Parietal lobe (tissue), 1 donor: ENCODE measurements around the gene EEF1AKMT1. TPM values are rescaled to one million over a fixed set of nuclear protein-coding genes. Genes with fewer than 3 reads are reported as not detected.

ENCODE experiments used
- total RNA-seq: library from RNA; depleted of rRNA; stranded (reverse); fragments of >200 nt; gene quantifications from one replicate; pipeline ENCODE4 v1.2.3, GENCODE V29; 2014

The EEF1AKMT1 gene, protein sequence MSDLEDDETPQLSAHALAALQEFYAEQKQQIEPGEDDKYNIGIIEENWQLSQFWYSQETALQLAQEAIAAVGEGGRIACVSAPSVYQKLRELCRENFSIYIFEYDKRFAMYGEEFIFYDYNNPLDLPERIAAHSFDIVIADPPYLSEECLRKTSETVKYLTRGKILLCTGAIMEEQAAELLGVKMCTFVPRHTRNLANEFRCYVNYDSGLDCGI
- total RNA-seq = 9.4 TPM

GRCh38 chr13:20773194-20774080 lies at the start of gene EEF1AKMT1:
Gene EEF1AKMT1 (minus strand): TSS chr13:20773961. CDS start chr13:20757598, 16,363 bp downstream.

DNA sequence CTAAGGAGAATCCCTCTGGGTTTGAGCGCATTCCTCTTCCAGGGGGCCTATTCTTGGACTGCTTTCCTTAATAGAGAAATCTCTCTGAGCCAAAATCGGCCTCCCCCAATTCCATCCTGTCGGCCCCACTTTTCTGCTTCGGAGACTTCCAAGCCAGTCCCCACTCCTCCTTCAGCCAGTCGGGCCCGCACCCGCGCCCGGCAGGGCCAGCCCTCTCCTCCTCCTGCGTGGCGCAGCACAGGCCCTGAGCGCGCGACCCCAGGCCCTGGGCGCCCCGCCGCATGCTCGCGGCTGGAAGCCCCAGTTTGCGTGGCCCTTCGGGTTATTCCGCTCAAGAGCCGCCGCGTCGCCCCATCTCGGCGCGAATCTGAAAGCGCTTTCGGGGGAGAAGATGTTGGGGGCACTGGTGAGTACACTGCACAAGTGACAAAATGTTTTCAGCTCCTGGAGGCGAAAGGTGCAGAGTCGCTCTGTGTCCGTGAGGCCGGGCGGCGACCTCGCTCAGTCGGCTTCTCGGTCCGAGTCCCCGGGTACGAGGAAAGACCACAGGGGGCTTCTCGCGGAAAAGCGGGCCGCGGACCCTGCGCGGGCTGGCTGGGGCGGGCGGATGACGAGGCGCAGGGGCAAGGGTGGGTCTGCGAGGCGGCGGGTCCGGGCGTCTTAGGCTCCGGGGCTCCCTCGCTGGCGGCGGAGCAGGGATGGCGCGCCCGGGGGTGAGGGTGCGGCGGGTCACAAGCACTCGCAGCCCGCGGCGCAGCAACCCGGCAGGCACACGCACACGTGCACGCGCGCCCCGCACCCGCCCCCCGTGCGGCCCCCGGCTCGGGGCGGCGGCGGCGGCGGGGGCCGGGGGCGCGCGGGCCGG lies 70.6 kb downstream of the EEF1AKMT1 start, which contains the start of gene IL17D:
Gene IL17D (plus strand): TSS at position 785 of the 865 bp plus-strand sequence. CDS start 303 bp downstream, outside the sequence.

Other genes with a start within 250 kb of the EEF1AKMT1 start
- gene CRYL1, start 248.1 kb downstream of the EEF1AKMT1 start, total RNA-seq = 18.5 TPM
- gene IFT88, start 206.8 kb downstream of the EEF1AKMT1 start, total RNA-seq = 36.6 TPM
- 8.5 TPM for gene IL17D, start 70.3 kb downstream of the EEF1AKMT1 start, total RNA-seq
- 41.3 TPM for gene XPO4, start 128.8 kb upstream of the EEF1AKMT1 start, total RNA-seq